22Rv1 (cell line): ENCODE results near the gene MT1B.
"Not testable (repeated sequence)": the region's sequence is repeated elsewhere in the genome, so short reads cannot be mapped to it uniquely, and the experiment has no call there.

Experiments used
- H3K27ac ChIP-seq: fragments of 450-650 bp; 2 replicates; pipeline ENCODE4 v1.5.1; 2017
- ZFX ChIP-seq: fragments of 450-650 bp; IDR thresholded peaks from 2 replicates; pipeline ENCODE4 v1.6.1; 2017; ENCODE audit warnings: antibody characterized with exemption, borderline replicate concordance
- TF ChIP-seq, protein P1 (sequence below): fragments of 450-650 bp; IDR thresholded peaks from 2 replicates; pipeline ENCODE4 v1.5.1; 2017; ENCODE audit warnings: mild to moderate bottlenecking

MT1B gene

DNA sequence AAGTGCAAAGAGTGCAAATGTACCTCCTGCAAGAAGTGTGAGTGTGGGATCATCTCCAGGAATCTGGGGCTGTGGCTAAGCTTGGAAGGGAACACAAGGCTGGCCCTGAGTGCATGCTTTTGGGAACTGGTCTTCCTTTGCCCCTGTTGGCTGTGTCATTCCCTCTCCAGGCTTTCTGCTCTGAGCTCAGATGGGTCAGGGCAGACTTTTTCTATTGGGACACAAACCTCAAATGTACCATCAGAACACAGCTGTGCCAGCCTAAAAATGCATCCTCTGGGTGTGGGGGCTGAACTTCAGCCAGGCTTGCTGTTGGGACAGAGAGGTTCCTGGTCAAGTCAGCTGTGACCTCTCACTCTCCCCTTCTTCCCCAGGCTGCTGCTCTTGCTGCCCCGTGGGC lies 914 bp downstream of the MT1B start:
- TF ChIP-seq, protein P1, sequence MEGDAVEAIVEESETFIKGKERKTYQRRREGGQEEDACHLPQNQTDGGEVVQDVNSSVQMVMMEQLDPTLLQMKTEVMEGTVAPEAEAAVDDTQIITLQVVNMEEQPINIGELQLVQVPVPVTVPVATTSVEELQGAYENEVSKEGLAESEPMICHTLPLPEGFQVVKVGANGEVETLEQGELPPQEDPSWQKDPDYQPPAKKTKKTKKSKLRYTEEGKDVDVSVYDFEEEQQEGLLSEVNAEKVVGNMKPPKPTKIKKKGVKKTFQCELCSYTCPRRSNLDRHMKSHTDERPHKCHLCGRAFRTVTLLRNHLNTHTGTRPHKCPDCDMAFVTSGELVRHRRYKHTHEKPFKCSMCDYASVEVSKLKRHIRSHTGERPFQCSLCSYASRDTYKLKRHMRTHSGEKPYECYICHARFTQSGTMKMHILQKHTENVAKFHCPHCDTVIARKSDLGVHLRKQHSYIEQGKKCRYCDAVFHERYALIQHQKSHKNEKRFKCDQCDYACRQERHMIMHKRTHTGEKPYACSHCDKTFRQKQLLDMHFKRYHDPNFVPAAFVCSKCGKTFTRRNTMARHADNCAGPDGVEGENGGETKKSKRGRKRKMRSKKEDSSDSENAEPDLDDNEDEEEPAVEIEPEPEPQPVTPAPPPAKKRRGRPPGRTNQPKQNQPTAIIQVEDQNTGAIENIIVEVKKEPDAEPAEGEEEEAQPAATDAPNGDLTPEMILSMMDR, result no peak
- H3K27ac ChIP-seq, result no peak overlapping the region

DNA sequence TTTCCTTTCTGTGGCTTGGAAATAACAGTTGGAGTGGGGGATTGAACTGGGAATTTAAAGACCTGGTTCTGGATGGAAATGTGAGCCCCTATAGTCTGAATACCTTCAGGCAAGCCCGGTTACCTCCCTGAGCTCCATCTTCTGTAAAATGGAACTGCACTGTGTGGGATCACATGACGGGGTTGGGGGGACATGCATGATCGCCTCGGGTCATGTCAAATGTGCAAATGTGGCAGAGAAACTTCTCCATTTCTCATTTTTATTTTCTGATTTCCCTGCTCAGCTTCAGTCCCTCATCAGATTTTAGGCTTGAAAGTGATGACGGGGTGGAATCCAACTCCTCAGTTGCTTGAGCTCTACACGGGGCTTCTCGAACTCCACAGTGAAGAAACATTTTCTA lies 1.5 kb downstream of the MT1B start:
- no peak overlapping the region for H3K27ac ChIP-seq
- TF ChIP-seq, protein P1, result no peak
- no peak for TF ChIP-seq ZFX

DNA sequence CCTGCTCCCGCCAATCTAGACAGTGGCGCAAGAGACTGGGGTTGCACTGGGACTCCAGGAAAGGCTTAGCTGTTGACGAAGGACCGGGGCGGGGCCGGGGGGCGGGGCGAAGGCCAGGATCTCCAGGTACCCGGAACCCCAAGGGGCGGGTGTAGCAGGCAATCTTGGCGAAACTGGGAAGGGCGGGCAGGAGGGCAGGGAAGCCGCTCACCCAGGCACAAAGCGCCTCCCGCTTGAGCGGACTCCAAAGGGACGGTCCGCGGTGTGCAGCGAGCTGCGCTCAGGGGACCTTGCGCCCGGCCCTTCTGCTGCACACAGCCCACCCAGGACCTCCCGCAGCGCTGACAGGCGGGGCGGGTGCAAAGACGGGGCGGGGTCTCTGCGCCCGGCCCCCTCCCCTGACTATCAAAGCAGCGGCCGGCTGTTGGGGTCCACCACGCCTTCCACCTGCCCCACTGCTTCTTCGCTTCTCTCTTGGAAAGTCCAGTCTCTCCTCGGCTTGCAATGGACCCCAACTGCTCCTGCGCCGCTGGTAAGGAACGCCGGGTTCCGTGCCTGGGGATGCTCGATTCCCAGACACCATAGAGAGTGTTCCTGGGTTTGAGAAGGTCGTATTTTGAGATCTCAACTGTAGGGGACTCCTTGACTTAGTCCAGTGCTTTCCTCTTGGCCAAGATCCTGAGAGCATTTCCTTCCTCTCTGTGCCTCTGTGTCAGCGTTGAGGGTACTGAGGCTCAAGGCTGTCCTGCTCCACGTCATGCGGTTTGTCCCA lies 6.1 kb downstream of the MT1B start, which contains the start of gene MT1F:
TSS of gene MT1F (plus strand) at position 405 of the 772 bp plus-strand sequence. CDS start at position 505, 100 bp downstream.
- H3K27ac ChIP-seq, result no peak within 1 kb of the TSS
- TF ChIP-seq, protein P1, result no peak
- TF ChIP-seq ZFX, result no peak

DNA sequence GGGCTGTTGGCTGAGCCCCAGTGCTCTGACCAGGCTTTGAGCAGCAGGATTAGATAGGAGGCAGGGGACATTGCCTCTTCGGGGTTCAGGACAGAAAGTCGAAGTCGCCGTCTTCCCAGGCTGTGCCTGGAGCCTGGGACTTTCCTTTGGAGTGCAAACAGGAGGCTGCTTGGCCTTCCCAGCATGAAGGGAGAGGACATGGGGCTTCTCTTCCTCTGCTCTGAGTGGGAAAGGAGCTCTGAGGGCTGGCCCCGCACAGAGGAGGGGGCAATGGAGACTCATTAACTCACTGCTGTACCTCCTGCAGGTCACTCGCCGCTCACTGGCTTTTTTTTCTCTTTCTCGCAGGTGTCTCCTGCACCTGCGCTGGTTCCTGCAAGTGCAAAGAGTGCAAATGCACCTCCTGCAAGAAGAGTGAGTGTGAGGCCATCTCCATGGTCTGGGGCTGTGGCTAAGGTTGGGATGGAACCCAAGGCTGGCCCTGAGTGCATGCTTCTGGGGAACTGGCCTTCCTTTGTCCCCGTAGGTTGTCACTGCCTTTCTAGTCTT lies 6.7 kb downstream of the MT1B start:
- H3K27ac ChIP-seq, result no peak overlapping the region
- TF ChIP-seq ZFX, result no peak
- TF ChIP-seq, protein P1, result no peak

DNA sequence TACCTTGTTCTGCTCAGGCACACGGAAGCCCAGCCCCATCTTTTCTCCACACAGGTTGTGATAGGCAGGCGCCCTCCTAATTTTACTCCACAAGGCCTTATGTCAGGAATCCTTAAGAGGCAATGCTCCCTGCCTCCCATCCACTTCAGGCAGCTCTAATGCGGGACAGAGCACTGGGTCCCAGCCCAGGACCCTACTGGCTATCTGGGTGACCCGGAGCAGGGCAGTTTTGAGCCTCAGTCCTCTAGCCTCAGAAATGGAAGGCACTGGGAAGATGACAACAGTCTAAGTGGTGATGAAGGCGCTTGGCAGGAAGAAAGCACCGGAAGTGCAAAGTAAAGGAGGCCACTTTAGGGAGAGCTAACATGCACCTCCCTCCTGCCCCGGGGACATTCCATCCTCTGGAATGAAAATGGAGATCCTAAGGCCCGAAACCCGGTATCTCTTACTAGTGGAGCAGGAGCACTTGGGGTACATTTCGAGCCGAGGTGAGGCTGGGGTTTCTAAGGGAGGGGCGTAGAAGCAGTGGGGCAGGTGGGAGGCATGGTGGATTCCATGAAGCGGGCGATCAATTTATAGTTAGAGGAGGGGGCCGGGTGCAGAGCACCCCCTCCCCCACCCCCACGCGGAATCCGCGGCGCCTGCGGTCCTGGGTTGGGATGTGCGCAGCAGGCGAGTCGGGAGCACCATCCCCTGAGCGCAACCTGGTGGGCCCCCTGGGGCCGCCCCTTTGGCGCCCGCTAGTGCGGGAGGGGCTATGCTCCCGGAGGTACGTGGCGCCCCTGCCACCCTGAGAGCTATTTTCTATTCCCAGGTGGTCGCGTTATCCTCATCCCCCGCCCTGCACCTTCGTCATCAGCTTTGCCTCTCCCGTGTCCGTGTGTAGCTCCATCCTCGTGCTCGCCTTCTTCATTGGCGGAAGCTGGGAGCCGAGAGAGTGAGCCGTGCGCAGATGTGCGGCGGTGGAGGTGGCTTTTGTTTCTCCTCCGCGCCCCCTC lies 11.0 kb downstream of the MT1B start:
- TF ChIP-seq, protein P1, result no peak
- H3K27ac ChIP-seq, result no peak overlapping the region

DNA sequence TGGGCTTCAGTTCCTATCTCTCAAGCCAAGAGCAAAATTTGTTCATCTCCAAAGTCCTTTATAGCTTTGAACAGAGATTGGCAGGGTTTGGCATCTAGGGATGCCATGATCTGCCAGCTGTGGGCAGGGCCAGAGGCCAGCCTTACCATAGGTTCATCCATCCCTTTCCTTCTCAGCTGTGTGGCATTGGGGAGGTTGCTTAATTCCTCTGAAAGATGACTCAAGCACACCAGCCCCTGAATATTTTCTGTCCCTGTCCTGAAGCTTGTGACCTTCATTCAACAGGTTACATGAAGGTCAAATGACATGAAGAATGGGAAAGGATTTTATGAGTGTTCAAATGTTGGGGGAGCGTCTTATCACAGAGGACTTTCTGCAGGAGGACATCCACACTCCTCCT lies 12.8 kb downstream of the MT1B start:
- no peak for TF ChIP-seq ZFX
- TF ChIP-seq, protein P1, result no peak
- H3K27ac ChIP-seq, result no peak overlapping the region

DNA sequence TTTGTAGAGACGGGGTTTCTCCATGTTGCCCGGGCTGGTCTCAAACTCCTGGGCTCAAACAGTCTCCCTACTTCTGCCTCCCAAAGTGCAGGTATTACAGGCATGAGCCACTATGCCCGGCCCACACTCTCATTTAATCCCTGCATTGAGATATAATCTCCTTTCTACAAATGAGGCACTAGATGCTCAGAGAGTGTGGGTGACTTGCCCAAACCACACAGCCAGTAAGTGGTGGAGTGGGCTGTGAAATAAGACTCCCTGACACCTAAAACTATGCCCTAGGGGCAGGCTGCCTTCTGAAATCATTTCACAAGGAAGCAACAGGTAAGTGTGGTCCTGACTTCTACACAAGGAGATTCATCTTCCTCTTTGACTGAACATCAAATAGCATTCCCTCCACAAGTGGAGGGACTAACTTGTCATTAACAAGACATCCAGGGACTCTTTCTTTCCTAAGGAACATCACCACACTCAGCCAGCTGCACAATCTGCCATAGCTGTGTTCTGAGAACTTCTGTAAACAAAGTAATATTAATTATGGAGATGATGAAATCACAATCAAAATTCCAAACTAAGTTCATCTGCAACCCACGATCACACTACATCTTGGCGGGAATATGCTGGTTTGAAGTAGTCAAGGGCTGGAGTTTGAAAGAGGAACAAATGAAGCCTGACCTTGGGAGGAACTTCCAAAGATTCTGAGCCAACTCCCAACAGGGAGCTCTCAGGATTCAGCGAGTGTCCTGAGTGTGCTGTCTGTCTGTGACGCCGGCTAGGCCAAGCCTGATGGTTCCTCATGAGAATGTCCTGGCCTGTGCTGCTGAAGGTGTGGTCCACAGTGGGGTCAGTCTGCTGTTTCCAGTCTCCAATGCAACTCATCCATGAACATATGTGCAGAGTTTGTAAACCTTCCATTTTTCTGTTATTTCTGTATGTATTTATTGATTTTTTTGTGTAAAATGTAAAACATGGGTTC lies 13.9 kb downstream of the MT1B start:
- not testable (repeated sequence) for H3K27ac ChIP-seq
